K562 (cell line): ENCODE data around the gene HDAC10. TPM values are rescaled to one million over a fixed set of nuclear protein-coding genes. Genes with fewer than 3 reads are reported as not detected.

ENCODE experiments used
- BACH1 ChIP-seq: fragments of 200-800 bp; sonication (Bioruptor generic); IDR thresholded peaks from 2 replicates; pipeline ENCODE4 v1.6.1; 2016; ENCODE audit warnings: missing genetic modification characterization, missing compliant biosample characterization
- HDAC2 ChIP-seq: fragments of 450-650 bp; IDR thresholded peaks from 2 replicates; pipeline ENCODE4 v1.6.1; 2016; ENCODE audit warnings: mild to moderate bottlenecking
- JUNB ChIP-seq: fragments of 450-650 bp; formaldehyde crosslinking; conservative IDR thresholded peaks from 2 replicates; pipeline ENCODE4 v1.4.0; 2020; ENCODE audit warnings: mild to moderate bottlenecking
- MCM3 ChIP-seq: fragments of 450-650 bp; IDR thresholded peaks from 2 replicates; pipeline ENCODE4 v1.6.1; 2016
- RFX1 ChIP-seq: fragments of 450-650 bp; IDR thresholded peaks from 2 replicates; pipeline ENCODE4 v1.6.1; 2016; ENCODE audit warnings: mild to moderate bottlenecking, moderate library complexity
- RUNX1 ChIP-seq: sonication (generic); IDR thresholded peaks from 2 replicates; pipeline ENCODE4 v1.6.1; 2016; ENCODE audit warnings: antibody characterized with exemption, low read depth
- STAG1 ChIP-seq: sonication (generic); formaldehyde crosslinking; IDR thresholded peaks from 2 replicates; pipeline ENCODE4 v1.5.0; 2020; ENCODE audit warnings: missing genetic modification reagents, borderline replicate concordance
- ZNF431 ChIP-seq: sonication (generic); formaldehyde crosslinking; IDR thresholded peaks from 2 replicates; pipeline ENCODE4 v1.8.0; 2022; ENCODE audit warnings: mild to moderate bottlenecking, missing genetic modification reagents
- ZSCAN32 ChIP-seq: fragments of 450-650 bp; formaldehyde crosslinking; IDR thresholded peaks from 2 replicates; pipeline ENCODE4 v1.4.0; 2020; ENCODE audit warnings: mild to moderate bottlenecking, moderate library complexity
- polyA plus RNA-seq, 8 experiments: library from polyadenylated mRNA; depleted of rRNA in 4 of 8; stranded (reverse) in 5 of 8; unstranded in 3 of 8; fragments of >200 nt; fragmentation: Nextera tagmentation in 2 of 8; fragmentation: Illumina TruSeq in 1 of 8; extraction: Ambion mirVana in 2 of 8; extraction: Trizol in 1 of 8; gene quantifications; 2 replicates each; pipeline versions ENCODE4 v1.2.1 to v1.2.3, GENCODE V29; 2011 to 2014; ENCODE audit warnings: inconsistent platforms in 1 of 8, missing spikeins in 1 of 8
- total RNA-seq, 7 experiments: library from RNA; depleted of rRNA in 6 of 7; stranded (reverse); fragments of >200 nt in 6 of 7; fragmentation: Illumina TruSeq in 2 of 7; extraction: Trizol in 2 of 7; gene quantifications; 2 replicates each; pipeline versions ENCODE4 v1.2.1 to v1.2.3, GENCODE V29; 2011 to 2021; ENCODE audit warnings: low replicate concordance in 1 of 7
- TF ChIP-seq, protein P1 (sequence below), 2 experiments: fragments of 450-650 bp; formaldehyde crosslinking in 1 of 2; IDR thresholded peaks; 2 replicates each; pipeline versions ENCODE4 v1.4.0 to v1.6.1; 2014 to 2020; ENCODE audit warnings: mild to moderate bottlenecking in 2 of 2, borderline replicate concordance in 1 of 2, low read depth in 1 of 2
- TF ChIP-seq, protein P2 (sequence below): sonication (generic); formaldehyde crosslinking; IDR thresholded peaks from 2 replicates; pipeline ENCODE4 v1.9.0; 2022; ENCODE audit warnings: mild to moderate bottlenecking, missing genetic modification reagents
- TF ChIP-seq, protein P3 (sequence below): fragments of 450-650 bp; formaldehyde crosslinking; IDR thresholded peaks from 2 replicates; pipeline ENCODE4 v1.4.0; 2020; ENCODE audit warnings: mild to moderate bottlenecking
- TF ChIP-seq, protein P4 (sequence below): sonication (generic); formaldehyde crosslinking; IDR thresholded peaks from 2 replicates; pipeline ENCODE4 v1.8.0; 2022; ENCODE audit warnings: mild to moderate bottlenecking, missing genetic modification reagents

Gene HDAC10
- total and polyA plus RNA-seq, 9 of the 15 experiments (the other 6 are each of a cell fraction or from before 2014, with no cell fraction given), result 0.10 to 44.2 (median 6.5) TPM

DNA sequence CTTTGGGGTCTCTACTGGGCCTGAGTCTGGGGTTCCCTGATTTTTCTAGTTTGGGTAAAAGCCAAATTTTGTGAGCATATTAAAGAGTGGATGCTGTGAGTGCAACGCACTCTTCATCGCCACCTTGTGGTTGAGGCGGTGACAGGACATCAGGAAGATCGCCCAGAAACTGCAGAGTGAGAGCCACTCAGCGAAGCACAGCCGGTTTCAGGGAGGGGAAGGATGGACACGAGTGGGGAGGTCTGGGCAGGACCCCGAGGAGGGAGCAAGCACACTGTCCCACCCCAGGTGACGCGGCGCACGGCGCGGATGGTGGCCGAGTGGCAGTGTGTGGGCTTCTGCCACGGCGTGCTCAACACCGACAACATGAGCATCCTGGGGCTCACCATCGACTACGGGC lies 41.2 kb downstream of the HDAC10 start (continued):
- TF ChIP-seq, protein P1, sequence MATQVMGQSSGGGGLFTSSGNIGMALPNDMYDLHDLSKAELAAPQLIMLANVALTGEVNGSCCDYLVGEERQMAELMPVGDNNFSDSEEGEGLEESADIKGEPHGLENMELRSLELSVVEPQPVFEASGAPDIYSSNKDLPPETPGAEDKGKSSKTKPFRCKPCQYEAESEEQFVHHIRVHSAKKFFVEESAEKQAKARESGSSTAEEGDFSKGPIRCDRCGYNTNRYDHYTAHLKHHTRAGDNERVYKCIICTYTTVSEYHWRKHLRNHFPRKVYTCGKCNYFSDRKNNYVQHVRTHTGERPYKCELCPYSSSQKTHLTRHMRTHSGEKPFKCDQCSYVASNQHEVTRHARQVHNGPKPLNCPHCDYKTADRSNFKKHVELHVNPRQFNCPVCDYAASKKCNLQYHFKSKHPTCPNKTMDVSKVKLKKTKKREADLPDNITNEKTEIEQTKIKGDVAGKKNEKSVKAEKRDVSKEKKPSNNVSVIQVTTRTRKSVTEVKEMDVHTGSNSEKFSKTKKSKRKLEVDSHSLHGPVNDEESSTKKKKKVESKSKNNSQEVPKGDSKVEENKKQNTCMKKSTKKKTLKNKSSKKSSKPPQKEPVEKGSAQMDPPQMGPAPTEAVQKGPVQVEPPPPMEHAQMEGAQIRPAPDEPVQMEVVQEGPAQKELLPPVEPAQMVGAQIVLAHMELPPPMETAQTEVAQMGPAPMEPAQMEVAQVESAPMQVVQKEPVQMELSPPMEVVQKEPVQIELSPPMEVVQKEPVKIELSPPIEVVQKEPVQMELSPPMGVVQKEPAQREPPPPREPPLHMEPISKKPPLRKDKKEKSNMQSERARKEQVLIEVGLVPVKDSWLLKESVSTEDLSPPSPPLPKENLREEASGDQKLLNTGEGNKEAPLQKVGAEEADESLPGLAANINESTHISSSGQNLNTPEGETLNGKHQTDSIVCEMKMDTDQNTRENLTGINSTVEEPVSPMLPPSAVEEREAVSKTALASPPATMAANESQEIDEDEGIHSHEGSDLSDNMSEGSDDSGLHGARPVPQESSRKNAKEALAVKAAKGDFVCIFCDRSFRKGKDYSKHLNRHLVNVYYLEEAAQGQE (IDR thresholded peaks at IDR 0.05; ENCODE audit: borderline replicate concordance), result peak; percentile 61; the same call in 1 of the 2 replicates
- TF ChIP-seq, protein P1 (CRISPR knock-in tag; IDR thresholded peaks at IDR 0.05; ENCODE audit: low read depth), result no peak
- TF ChIP-seq, protein P2, sequence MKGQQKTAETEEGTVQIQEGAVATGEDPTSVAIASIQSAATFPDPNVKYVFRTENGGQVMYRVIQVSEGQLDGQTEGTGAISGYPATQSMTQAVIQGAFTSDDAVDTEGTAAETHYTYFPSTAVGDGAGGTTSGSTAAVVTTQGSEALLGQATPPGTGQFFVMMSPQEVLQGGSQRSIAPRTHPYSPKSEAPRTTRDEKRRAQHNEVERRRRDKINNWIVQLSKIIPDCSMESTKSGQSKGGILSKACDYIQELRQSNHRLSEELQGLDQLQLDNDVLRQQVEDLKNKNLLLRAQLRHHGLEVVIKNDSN (CRISPR knock-in tag), result no peak
- TF ChIP-seq, protein P3, sequence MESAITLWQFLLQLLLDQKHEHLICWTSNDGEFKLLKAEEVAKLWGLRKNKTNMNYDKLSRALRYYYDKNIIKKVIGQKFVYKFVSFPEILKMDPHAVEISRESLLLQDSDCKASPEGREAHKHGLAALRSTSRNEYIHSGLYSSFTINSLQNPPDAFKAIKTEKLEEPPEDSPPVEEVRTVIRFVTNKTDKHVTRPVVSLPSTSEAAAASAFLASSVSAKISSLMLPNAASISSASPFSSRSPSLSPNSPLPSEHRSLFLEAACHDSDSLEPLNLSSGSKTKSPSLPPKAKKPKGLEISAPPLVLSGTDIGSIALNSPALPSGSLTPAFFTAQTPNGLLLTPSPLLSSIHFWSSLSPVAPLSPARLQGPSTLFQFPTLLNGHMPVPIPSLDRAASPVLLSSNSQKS (CRISPR knock-in tag), result no peak
- peak; percentile 34; the same call in 1 of the 2 replicates for TF ChIP-seq STAG1 (CRISPR knock-in tag)
- TF ChIP-seq RFX1, result no peak
- no peak for TF ChIP-seq JUNB (CRISPR knock-in tag)
- TF ChIP-seq MCM3, result no peak
- no peak for TF ChIP-seq RUNX1
- TF ChIP-seq ZNF431 (CRISPR knock-in tag), result no peak
- TF ChIP-seq ZSCAN32 (CRISPR knock-in tag), result no peak
- no peak for TF ChIP-seq HDAC2
- TF ChIP-seq BACH1 (tag), result no peak
- TF ChIP-seq, protein P4, sequence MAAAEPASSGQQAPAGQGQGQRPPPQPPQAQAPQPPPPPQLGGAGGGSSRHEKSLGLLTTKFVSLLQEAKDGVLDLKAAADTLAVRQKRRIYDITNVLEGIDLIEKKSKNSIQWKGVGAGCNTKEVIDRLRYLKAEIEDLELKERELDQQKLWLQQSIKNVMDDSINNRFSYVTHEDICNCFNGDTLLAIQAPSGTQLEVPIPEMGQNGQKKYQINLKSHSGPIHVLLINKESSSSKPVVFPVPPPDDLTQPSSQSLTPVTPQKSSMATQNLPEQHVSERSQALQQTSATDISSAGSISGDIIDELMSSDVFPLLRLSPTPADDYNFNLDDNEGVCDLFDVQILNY (CRISPR knock-in tag), result no peak
